Embryonic facial prominence (tissue), 1 donor: ENCODE measurements around the gene MCRIP2.

ENCODE experiments used
- DNase-seq: peaks from one replicate; pipeline ENCODE4 v3.0.0-alpha.2; 2016; ENCODE audit errors: extremely low spot score

Gene MCRIP2

GRCh38 chr16:631808-632358 is 9.7 kb upstream of the MCRIP2 start:
- no peak for DNase-seq

- no peak for DNase-seq
Observed at GRCh38 chr16:632486-633335, 8.9 kb upstream of the MCRIP2 start.

GRCh38 chr16:633336-634050 is 8.1 kb upstream of the MCRIP2 start:
- no peak for DNase-seq

- no peak for DNase-seq
Observed at GRCh38 chr16:634051-634670, 7.5 kb upstream of the MCRIP2 start.

GRCh38 chr16:634996-635395 is 6.6 kb upstream of the MCRIP2 start:
- no peak for DNase-seq

GRCh38 chr16:635573-636205 is 5.9 kb upstream of the MCRIP2 start:
- no peak for DNase-seq

GRCh38 chr16:636206-637080 is 5.2 kb upstream of the MCRIP2 start, which contains the start of gene METTL26:
Gene METTL26, minus strand, starts transcription at chr16:636305. Its CDS starts 15 bp downstream, at chr16:636290.
- DNase-seq: peak; percentile 91

GRCh38 chr16:637081-638018 is 4.3 kb upstream of the MCRIP2 start:
- no peak for DNase-seq

- no peak for DNase-seq
Observed at GRCh38 chr16:638034-638543, 3.5 kb upstream of the MCRIP2 start.

- DNase-seq: no peak
Observed at GRCh38 chr16:638836-639235, 2.8 kb upstream of the MCRIP2 start.

GRCh38 chr16:640614-641013 is 1.0 kb upstream of the MCRIP2 start:
- DNase-seq: no peak

- no peak for DNase-seq
Observed at GRCh38 chr16:642189-643049, 791 bp downstream of the MCRIP2 start.

GRCh38 chr16:643050-643368 is 1.4 kb downstream of the MCRIP2 start:
- no peak for DNase-seq

- no peak for DNase-seq
Observed at GRCh38 chr16:644556-644955, 2.9 kb downstream of the MCRIP2 start.

- no peak for DNase-seq
Observed at GRCh38 chr16:645852-646678, 4.4 kb downstream of the MCRIP2 start.

GRCh38 chr16:646679-647172 is 5.1 kb downstream of the MCRIP2 start:
- no peak for DNase-seq

GRCh38 chr16:647173-647902 is 5.7 kb downstream of the MCRIP2 start:
- no peak for DNase-seq
